Measurements from ENCODE around the gene SLC38A7.

DNA sequence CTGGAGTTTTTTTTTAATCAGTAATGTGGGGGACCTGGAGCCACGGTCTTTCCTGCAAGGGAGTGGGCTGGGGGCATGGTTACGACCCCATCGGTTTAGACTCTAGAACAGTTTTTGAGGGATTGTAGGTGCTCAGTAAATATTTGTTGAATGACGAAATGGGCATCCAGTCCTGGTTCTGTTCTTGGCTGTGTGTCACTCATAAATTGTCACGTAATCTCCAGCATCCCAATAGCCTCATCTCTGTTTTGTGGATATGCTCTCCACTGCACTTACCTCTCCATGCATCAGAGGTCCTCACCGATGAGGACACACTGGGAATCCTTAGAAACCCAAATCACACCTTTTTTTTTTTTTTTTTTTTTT lies 497 bp upstream of the SLC38A7 start:
- TF ChIP-seq POLR2A (IDR thresholded peaks at IDR 0.05), result no peak
- TF ChIP-seq, protein P1, sequence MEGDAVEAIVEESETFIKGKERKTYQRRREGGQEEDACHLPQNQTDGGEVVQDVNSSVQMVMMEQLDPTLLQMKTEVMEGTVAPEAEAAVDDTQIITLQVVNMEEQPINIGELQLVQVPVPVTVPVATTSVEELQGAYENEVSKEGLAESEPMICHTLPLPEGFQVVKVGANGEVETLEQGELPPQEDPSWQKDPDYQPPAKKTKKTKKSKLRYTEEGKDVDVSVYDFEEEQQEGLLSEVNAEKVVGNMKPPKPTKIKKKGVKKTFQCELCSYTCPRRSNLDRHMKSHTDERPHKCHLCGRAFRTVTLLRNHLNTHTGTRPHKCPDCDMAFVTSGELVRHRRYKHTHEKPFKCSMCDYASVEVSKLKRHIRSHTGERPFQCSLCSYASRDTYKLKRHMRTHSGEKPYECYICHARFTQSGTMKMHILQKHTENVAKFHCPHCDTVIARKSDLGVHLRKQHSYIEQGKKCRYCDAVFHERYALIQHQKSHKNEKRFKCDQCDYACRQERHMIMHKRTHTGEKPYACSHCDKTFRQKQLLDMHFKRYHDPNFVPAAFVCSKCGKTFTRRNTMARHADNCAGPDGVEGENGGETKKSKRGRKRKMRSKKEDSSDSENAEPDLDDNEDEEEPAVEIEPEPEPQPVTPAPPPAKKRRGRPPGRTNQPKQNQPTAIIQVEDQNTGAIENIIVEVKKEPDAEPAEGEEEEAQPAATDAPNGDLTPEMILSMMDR (IDR thresholded peaks at IDR 0.05), result no peak
